HepG2 (cell line): ENCODE measurements around the gene SUN5. TPM values are rescaled to one million over a fixed set of nuclear protein-coding genes. Genes with fewer than 3 reads are reported as not detected.
A peak's percentile ranks its signal among the peaks of the same experiment; 100 is the strongest.

Source experiments
- AHR ChIP-seq: IDR thresholded peaks from 2 replicates; pipeline ENCODE4 v1.6.1; 2018; ENCODE audit warnings: missing genetic modification reagents, missing compliant biosample characterization
- ARNT2 ChIP-seq: sonication (generic); formaldehyde crosslinking; IDR thresholded peaks from 2 replicates; pipeline ENCODE4 v1.8.0; 2022; ENCODE audit warnings: mild to moderate bottlenecking, low read depth, missing genetic modification reagents, moderate library complexity
- ARNTL ChIP-seq: sonication (generic); formaldehyde crosslinking; IDR thresholded peaks from 2 replicates; pipeline ENCODE4 v1.4.0; 2020; ENCODE audit warnings: mild to moderate bottlenecking, missing genetic modification reagents
- CREM ChIP-seq, 2 experiments: sonication (generic) in 1 of 2; formaldehyde crosslinking in 1 of 2; IDR thresholded peaks; 2 replicates each; pipeline versions ENCODE4 v1.4.0 to v1.6.1; 2016 to 2020; ENCODE audit warnings: antibody characterized with exemption in 1 of 2, mild to moderate bottlenecking in 1 of 2, missing genetic modification reagents in 1 of 2
- EED ChIP-seq: sonication (generic); formaldehyde crosslinking; IDR thresholded peaks from 2 replicates; pipeline ENCODE4 v1.5.0; 2020; ENCODE audit warnings: mild to moderate bottlenecking, missing genetic modification reagents
- HOXA7 ChIP-seq: sonication (generic); formaldehyde crosslinking; IDR thresholded peaks from 2 replicates; pipeline ENCODE4 v1.8.1; 2022; ENCODE audit warnings: mild to moderate bottlenecking, missing genetic modification reagents, moderate library complexity
- JDP2 ChIP-seq: sonication (generic); formaldehyde crosslinking; IDR thresholded peaks from 2 replicates; pipeline ENCODE4 v1.8.1; 2022; ENCODE audit warnings: missing genetic modification reagents, borderline replicate concordance
- KDM1A ChIP-seq: IDR thresholded peaks from 2 replicates; pipeline ENCODE4 v1.6.1; 2016; ENCODE audit warnings: missing compliant biosample characterization
- MBD4 ChIP-seq: IDR thresholded peaks from 2 replicates; pipeline ENCODE4 v1.6.1; 2012; ENCODE audit warnings: low read length, inconsistent platforms, borderline replicate concordance
- NBN ChIP-seq: fragments of 450-650 bp; conservative IDR thresholded peaks from 2 replicates; pipeline ENCODE4 v1.6.1; 2017
- NCOA2 ChIP-seq: sonication (generic); formaldehyde crosslinking; IDR thresholded peaks from 2 replicates; pipeline ENCODE4 v1.8.0; 2022; ENCODE audit warnings: inconsistent platforms
- NR2F2 ChIP-seq: IDR thresholded peaks from 2 replicates; pipeline ENCODE4 v1.6.1; 2012; ENCODE audit warnings: low read depth, inconsistent platforms, borderline replicate concordance
- SCMH1 ChIP-seq: sonication (generic); formaldehyde crosslinking; IDR thresholded peaks from 2 replicates; pipeline ENCODE4 v1.9.0; 2021; ENCODE audit warnings: missing genetic modification reagents, mild to moderate bottlenecking, borderline replicate concordance
- ZBTB7A ChIP-seq: sonication (generic); formaldehyde crosslinking; IDR thresholded peaks from 2 replicates; pipeline ENCODE4 v1.8.0; 2022; ENCODE audit warnings: mild to moderate bottlenecking, missing genetic modification reagents
- ZNF180 ChIP-seq: sonication (generic); formaldehyde crosslinking; IDR thresholded peaks from 2 replicates; pipeline ENCODE4 v1.4.0; 2020; ENCODE audit warnings: low read depth, missing genetic modification reagents, borderline replicate concordance
- ZNF225 ChIP-seq: sonication (generic); formaldehyde crosslinking; IDR thresholded peaks from 2 replicates; pipeline ENCODE4 v1.4.0; 2020; ENCODE audit warnings: mild to moderate bottlenecking, missing genetic modification reagents
- ZNF253 ChIP-seq: sonication (generic); formaldehyde crosslinking; IDR thresholded peaks from 2 replicates; pipeline ENCODE4 v1.8.0; 2022; ENCODE audit warnings: mild to moderate bottlenecking, missing genetic modification reagents, borderline replicate concordance
- ZNF33B ChIP-seq: sonication (generic); formaldehyde crosslinking; IDR thresholded peaks from 2 replicates; pipeline ENCODE4 v1.5.1; 2020; ENCODE audit warnings: mild to moderate bottlenecking, missing genetic modification reagents
- ZNF383 ChIP-seq: sonication (generic); formaldehyde crosslinking; IDR thresholded peaks from 2 replicates; pipeline ENCODE4 v1.4.0; 2020; ENCODE audit warnings: missing genetic modification reagents, mild to moderate bottlenecking, borderline replicate concordance
- ZNF670 ChIP-seq: sonication (generic); formaldehyde crosslinking; IDR thresholded peaks from 2 replicates; pipeline ENCODE4 v1.8.0; 2022; ENCODE audit warnings: mild to moderate bottlenecking, missing genetic modification reagents, borderline replicate concordance
- ZNF777 ChIP-seq: sonication (generic); formaldehyde crosslinking; IDR thresholded peaks from 2 replicates; pipeline ENCODE4 v1.4.0; 2020; ENCODE audit warnings: missing genetic modification reagents
- polyA plus RNA-seq, 8 experiments: library from polyadenylated mRNA; depleted of rRNA in 3 of 8; stranded (reverse) in 7 of 8; unstranded in 1 of 8; fragments of >200 nt; fragmentation: Illumina TruSeq in 4 of 8; extraction: Trizol in 4 of 8; gene quantifications; 2 replicates each; pipeline versions ENCODE4 v1.2.1 to v1.2.3, GENCODE V29; 2011 to 2016; ENCODE audit warnings: low read depth in 4 of 8, missing spikeins in 1 of 8, mixed read lengths in 1 of 8; ENCODE audit not compliant: insufficient read depth in 1 of 8
- total RNA-seq, 5 experiments: library from RNA; depleted of rRNA; stranded (reverse); fragments of >200 nt; fragmentation: Illumina TruSeq; extraction: Trizol; gene quantifications; 2 replicates each; pipeline ENCODE4 v1.2.3, GENCODE V29; 2016; ENCODE audit warnings: low read depth in 1 of 5
- TF ChIP-seq, protein P1 (sequence below), 2 experiments: sonication (generic) in 1 of 2; formaldehyde crosslinking in 1 of 2; IDR thresholded peaks; 2 replicates each; pipeline versions ENCODE4 v1.4.0 to v1.6.1; 2016 to 2020; ENCODE audit warnings: borderline replicate concordance in 1 of 2, low read depth in 1 of 2, mild to moderate bottlenecking in 1 of 2, missing genetic modification reagents in 1 of 2
- TF ChIP-seq, protein P2 (sequence below): sonication (generic); formaldehyde crosslinking; IDR thresholded peaks from 2 replicates; pipeline ENCODE4 v1.5.1; 2020; ENCODE audit warnings: missing genetic modification reagents, mild to moderate bottlenecking, borderline replicate concordance

The SUN5 gene
- total and polyA plus RNA-seq, 2 of the 13 experiments (the other 11 are each of a cell fraction or from before 2014, with no cell fraction given) = not detected

DNA sequence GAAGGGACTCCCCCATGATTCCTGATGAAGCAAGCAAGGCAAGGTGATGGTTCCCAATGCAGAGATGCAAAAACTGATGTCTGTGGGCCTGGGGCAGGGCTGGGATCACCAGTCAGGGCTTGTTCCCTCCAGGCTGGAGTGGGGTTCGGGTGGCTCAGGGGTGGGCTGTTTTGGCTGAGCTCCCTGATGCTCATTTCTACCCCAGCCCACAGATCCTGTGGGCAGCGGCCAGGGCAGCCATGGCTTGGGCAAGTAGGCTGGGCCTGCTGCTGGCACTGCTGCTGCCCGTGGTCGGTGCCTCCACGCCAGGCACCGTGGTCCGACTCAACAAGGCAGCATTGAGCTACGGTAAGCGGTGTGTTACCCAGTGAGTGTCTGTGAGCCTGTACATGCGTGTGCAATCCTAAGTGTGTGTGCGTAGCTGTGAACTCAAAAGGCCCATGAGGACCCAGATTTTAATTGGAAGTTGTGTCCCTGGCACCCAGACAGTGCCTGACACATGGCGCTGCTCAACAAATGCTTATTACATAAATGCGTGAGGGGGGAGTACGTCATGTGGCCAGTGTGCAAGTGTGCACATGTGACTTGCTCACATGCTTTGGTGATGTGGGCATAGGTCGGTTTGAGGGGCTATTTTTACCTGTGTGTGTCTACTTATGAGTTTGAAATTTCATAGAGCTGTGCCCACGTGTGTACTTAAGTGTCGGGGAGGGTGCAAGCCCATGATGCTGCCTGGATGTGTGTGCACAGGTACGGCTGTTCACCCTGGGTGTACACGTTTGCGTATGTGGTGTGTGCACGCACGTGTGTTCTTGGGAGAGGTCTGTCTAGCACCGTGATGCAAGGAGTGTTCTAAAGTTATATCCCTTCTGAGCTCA lies 4.3 kb upstream of the SUN5 start (continued):
- TF ChIP-seq, protein P1, sequence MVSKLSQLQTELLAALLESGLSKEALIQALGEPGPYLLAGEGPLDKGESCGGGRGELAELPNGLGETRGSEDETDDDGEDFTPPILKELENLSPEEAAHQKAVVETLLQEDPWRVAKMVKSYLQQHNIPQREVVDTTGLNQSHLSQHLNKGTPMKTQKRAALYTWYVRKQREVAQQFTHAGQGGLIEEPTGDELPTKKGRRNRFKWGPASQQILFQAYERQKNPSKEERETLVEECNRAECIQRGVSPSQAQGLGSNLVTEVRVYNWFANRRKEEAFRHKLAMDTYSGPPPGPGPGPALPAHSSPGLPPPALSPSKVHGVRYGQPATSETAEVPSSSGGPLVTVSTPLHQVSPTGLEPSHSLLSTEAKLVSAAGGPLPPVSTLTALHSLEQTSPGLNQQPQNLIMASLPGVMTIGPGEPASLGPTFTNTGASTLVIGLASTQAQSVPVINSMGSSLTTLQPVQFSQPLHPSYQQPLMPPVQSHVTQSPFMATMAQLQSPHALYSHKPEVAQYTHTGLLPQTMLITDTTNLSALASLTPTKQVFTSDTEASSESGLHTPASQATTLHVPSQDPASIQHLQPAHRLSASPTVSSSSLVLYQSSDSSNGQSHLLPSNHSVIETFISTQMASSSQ (IDR thresholded peaks at IDR 0.05; ENCODE audit: low read depth) = no peak
- TF ChIP-seq, protein P1 (CRISPR knock-in tag; IDR thresholded peaks at IDR 0.05; ENCODE audit: borderline replicate concordance) = no peak
- TF ChIP-seq NCOA2 (CRISPR knock-in tag) = no peak
- TF ChIP-seq ZNF253 = peak; percentile 2; the same call in 1 of the 2 replicates
- TF ChIP-seq ZNF180 = no peak
- TF ChIP-seq NBN = no peak
- TF ChIP-seq ARNTL (CRISPR knock-in tag) = no peak
- TF ChIP-seq AHR (CRISPR knock-in tag) = no peak; the same call in 1 of the 2 replicates
- TF ChIP-seq KDM1A (CRISPR knock-in tag) = no peak
- peak; percentile 84; the same call in 1 of the 2 replicates for TF ChIP-seq ZBTB7A (CRISPR knock-in tag)
- TF ChIP-seq, protein P2, sequence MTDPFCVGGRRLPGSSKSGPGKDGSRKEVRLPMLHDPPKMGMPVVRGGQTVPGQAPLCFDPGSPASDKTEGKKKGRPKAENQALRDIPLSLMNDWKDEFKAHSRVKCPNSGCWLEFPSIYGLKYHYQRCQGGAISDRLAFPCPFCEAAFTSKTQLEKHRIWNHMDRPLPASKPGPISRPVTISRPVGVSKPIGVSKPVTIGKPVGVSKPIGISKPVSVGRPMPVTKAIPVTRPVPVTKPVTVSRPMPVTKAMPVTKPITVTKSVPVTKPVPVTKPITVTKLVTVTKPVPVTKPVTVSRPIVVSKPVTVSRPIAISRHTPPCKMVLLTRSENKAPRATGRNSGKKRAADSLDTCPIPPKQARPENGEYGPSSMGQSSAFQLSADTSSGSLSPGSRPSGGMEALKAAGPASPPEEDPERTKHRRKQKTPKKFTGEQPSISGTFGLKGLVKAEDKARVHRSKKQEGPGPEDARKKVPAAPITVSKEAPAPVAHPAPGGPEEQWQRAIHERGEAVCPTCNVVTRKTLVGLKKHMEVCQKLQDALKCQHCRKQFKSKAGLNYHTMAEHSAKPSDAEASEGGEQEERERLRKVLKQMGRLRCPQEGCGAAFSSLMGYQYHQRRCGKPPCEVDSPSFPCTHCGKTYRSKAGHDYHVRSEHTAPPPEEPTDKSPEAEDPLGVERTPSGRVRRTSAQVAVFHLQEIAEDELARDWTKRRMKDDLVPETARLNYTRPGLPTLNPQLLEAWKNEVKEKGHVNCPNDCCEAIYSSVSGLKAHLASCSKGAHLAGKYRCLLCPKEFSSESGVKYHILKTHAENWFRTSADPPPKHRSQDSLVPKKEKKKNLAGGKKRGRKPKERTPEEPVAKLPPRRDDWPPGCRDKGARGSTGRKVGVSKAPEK (CRISPR knock-in tag) = no peak; the same call in 1 of the 2 replicates
- TF ChIP-seq EED = no peak; the same call in 1 of the 2 replicates
- no peak for TF ChIP-seq SCMH1 (CRISPR knock-in tag)
- 0 out of 2 replicates have a peak, but pooled peaks have one; percentile 59 for TF ChIP-seq ZNF670 (CRISPR knock-in tag)
- no peak; the same call in 1 of the 2 replicates for TF ChIP-seq JDP2
- TF ChIP-seq MBD4 = no peak; the same call in 1 of the 2 replicates
- TF ChIP-seq ZNF225 (CRISPR knock-in tag) = peak; percentile 62; the same call in 1 of the 2 replicates
- TF ChIP-seq NR2F2 = no peak
- TF ChIP-seq ARNT2 (CRISPR knock-in tag) = no peak; the same call in 1 of the 2 replicates
- no peak for TF ChIP-seq ZNF777
- TF ChIP-seq CREM (IDR thresholded peaks at IDR 0.05) = no peak
- TF ChIP-seq CREM (CRISPR knock-in tag; IDR thresholded peaks at IDR 0.05) = no peak
- no peak for TF ChIP-seq ZNF33B (CRISPR knock-in tag)
- no peak; the same call in 1 of the 2 replicates for TF ChIP-seq HOXA7 (CRISPR knock-in tag)
- no peak for TF ChIP-seq ZNF383
